SK-N-MC (cell line): ENCODE results near the gene NPAS2.

Source experiments
- DNase-seq: peaks from one replicate; pipeline ENCODE4 v3.0.0-alpha.2; 2011; ENCODE audit warnings: low read depth, low spot score
- H3K27ac ChIP-seq: fragments of 200-600 bp; sonication (generic); 2 replicates; pipeline ENCODE4 v1.5.1; 2016; ENCODE audit warnings: mixed run types
- H3K36me3 ChIP-seq: fragments of 200-600 bp; sonication (generic); 2 replicates; pipeline ENCODE4 v1.6.1; 2017; ENCODE audit warnings: antibody characterized with exemption, low read length, mixed read lengths; ENCODE audit not compliant: insufficient read depth
- H3K4me3 ChIP-seq: fragments of 200-600 bp; sonication (generic); 2 replicates; pipeline ENCODE4 v1.5.1; 2016
- H3K9ac ChIP-seq: fragments of 200-600 bp; sonication (generic); 2 replicates; pipeline ENCODE4 v1.8.0; 2017; ENCODE audit warnings: mixed run types, mixed read lengths; ENCODE audit not compliant: insufficient read length
- H3K9me3 ChIP-seq: fragments of 200-600 bp; sonication (generic); 2 replicates; pipeline ENCODE4 v1.6.1; 2017; ENCODE audit warnings: low read depth, mild to moderate bottlenecking, antibody characterized with exemption, low read length, moderate library complexity, mixed read lengths
- EZH2 ChIP-seq: fragments of 200-600 bp; sonication (generic); IDR thresholded peaks from one replicate; pipeline ENCODE4 v1.6.1; 2017; ENCODE audit warnings: antibody characterized with exemption
- FOXP2 ChIP-seq: optimal IDR thresholded peaks from 2 replicates; pipeline ENCODE3; 2011; ENCODE audit warnings: mild to moderate bottlenecking, moderate library complexity; ENCODE audit not compliant: insufficient read depth; ENCODE audit errors: extremely low read length, control extremely low read depth
- POLR2AphosphoS5 ChIP-seq: IDR thresholded peaks from 2 replicates; pipeline ENCODE4 v1.6.1; 2012; ENCODE audit warnings: mild to moderate bottlenecking, low read depth, low read length, borderline replicate concordance

The NPAS2 gene

DNA sequence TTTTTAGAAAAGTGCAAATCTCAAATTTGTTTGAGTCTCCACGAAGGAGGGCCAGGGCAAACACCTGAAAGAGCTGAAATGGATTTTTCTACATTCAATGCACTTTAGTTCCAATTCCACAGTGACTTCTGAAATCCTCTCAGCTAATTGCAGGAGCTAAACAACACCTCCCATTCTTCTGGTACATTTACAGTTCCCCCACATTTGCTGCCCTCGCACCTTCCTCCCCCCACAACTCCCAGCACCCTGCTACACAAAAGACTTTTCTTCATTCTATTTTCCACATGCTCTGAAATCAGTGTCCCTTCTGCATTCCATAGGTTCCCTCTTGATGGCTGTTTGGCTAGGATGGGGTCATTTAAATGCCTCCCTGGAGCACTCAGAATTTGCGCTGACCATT lies 5.9 kb upstream of the NPAS2 start:
- Histone ChIP-seq H3K9me3 (no peaks in the 10 kb centered on the region), H3K36me3 (no peaks in the 10 kb centered on the region), H3K9ac (no peak overlapping the region), H3K4me3 (no peak overlapping the region), H3K27ac (no peak overlapping the region)
- no peak for DNase-seq
- TF ChIP-seq POLR2AphosphoS5 (no peak), FOXP2 (no peak), EZH2 (no peak)

DNA sequence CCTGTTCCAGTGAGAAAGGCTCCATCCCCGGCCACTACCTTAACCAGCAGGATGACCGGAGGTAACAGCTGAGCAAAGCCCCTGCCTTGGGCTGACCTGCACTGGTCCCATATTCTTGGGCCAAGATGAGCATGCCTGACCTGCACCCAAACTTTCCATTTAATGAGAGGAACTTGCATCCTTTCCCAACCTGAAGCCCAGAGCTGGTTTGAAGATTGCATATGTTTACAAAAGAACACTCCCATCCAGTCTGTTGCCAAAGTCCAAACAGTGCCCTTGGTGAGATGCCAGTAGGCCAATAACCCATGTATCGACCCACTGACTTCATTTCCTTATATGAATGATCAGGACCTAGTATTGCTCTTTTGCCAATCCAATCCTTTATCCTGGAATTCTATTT lies 5.5 kb upstream of the NPAS2 start:
- H3K9ac ChIP-seq: no peak overlapping the region
- DNase-seq: no peak
- no peaks in the 10 kb centered on the region for H3K9me3 ChIP-seq
- no peak for TF ChIP-seq FOXP2
- no peak for TF ChIP-seq EZH2
- TF ChIP-seq POLR2AphosphoS5: no peak
- H3K4me3 ChIP-seq: no peak overlapping the region
- no peaks in the 10 kb centered on the region for H3K36me3 ChIP-seq
- H3K27ac ChIP-seq: no peak overlapping the region

DNA sequence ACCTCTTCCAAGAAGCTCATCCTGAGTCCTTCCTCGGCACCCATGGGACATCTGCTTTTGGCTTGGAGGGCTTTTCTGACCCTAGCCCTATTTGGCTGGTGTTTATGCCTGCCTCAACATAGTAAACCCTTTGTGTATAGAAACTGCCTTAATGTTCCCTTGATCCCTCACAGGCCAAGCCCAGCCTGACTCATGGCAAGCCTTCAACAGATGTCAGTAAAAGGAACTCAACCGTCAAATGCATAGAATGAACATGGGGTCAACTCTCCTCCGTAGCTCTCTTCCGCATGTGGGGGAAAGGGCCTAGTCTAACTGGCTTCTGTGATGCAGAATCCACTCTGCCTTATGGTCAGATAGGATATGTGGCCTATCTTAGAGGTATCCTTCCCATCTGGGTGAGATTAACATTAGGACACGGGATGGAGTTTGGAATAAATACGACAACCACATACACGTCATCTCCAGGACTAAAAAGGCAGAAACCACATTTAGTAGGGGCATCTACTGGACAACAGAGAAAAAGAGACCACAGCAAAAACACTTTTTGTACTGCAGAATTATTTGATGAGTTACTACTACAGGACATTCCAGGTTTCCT lies 2.5 kb upstream of the NPAS2 start:
- Histone ChIP-seq H3K4me3 (no peak overlapping the region), H3K9ac (no peak overlapping the region), H3K9me3 (no peaks in the 10 kb centered on the region), H3K36me3 (no peaks in the 10 kb centered on the region), H3K27ac (no peak overlapping the region)
- TF ChIP-seq EZH2 (no peak), FOXP2 (no peak), POLR2AphosphoS5 (no peak)
- no peak for DNase-seq

DNA sequence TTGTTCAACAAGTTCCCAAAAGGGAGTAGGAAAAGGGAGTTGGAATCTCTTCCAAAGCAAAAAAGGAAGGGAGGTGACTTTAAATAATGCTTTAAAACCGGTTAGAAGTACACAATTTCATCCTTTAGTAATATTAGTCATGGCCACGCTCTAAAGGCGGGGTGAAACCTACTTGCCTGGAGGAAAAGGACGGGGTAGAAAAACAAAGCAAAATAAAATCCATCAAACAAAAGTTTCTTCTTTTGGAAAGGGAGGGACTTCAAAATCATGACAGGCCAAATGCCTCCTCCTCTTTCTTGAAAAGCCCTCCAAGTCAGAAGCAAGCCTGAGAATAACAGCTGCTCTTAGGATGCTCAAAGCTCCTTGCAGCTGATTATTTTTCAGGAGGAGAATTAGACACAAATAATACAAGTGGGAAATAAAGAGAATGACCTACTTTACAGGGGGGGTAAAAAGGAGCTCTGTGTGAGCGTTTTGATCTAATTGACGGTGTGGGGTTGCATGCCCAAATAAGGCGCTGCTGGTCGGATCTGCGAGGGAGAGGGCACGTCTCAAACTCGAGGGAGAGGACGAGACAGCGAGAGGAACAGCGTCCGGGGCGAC lies 1.8 kb upstream of the NPAS2 start:
- Histone ChIP-seq H3K27ac (no peak overlapping the region), H3K9ac (no peak overlapping the region), H3K9me3 (no peaks in the 10 kb centered on the region), H3K36me3 (no peaks in the 10 kb centered on the region), H3K4me3 (no peak overlapping the region)
- TF ChIP-seq POLR2AphosphoS5: no peak
- no peak for DNase-seq

DNA sequence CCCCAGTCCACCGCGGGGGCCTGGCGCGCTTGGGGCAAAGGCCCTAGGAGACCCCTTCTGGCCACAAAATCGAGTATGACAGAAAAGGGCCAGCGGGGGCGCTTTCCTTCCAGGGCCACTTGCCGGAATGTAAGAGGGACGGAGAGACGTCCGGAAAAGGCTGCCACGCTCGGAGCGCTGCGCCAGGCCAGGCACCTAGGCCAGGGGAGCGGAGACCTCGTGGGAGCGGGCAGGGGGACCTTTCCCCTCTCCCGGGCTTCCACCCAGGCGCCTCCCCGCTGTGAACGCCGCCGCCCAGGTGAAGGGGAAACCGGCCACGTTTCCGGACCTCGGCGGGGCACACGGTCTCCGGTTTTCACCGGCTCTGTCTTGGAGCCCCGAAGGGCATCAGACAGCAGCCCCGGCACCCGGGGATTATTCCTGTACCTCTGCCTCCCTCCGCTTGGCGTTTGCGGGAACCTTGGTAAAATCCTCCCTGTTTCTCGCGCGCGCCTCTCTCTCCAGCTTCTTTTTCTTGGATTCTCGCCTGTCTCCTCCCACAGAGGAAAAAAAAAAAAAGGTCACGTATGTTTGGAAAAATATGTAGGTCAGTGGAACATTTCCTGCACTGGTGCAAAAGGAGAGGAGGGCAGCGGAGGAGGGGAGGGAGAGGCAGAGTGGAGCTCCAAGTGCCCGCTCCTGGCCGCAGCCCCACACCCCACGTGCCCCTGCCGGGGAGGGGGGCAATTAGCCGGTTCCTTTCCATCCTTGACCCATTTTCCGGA lies 1.2 kb upstream of the NPAS2 start:
- no peak for DNase-seq
- no peak overlapping the region for H3K9ac ChIP-seq
- no peaks in the 10 kb centered on the region for H3K9me3 ChIP-seq
- H3K36me3 ChIP-seq: no peaks in the 10 kb centered on the region
- TF ChIP-seq FOXP2 (no peak), POLR2AphosphoS5 (no peak), EZH2 (no peak)
- H3K4me3 ChIP-seq: peak overlapping the region; percentile 74
- H3K27ac ChIP-seq: no peak overlapping the region

- Histone ChIP-seq H3K4me3 (peak overlapping the region; percentile 82), H3K9me3 (no peaks in the 10 kb centered on the region), H3K27ac (no peak overlapping the region), H3K9ac (peak overlapping the region; percentile 68), H3K36me3 (no peaks in the 10 kb centered on the region)
- TF ChIP-seq FOXP2 (no peak), EZH2 (no peak), POLR2AphosphoS5 (no peak)
- DNase-seq: no peak
These were observed 259 bp downstream of the NPAS2 start for GRCh38 chr2:100820273-100820522.

DNA sequence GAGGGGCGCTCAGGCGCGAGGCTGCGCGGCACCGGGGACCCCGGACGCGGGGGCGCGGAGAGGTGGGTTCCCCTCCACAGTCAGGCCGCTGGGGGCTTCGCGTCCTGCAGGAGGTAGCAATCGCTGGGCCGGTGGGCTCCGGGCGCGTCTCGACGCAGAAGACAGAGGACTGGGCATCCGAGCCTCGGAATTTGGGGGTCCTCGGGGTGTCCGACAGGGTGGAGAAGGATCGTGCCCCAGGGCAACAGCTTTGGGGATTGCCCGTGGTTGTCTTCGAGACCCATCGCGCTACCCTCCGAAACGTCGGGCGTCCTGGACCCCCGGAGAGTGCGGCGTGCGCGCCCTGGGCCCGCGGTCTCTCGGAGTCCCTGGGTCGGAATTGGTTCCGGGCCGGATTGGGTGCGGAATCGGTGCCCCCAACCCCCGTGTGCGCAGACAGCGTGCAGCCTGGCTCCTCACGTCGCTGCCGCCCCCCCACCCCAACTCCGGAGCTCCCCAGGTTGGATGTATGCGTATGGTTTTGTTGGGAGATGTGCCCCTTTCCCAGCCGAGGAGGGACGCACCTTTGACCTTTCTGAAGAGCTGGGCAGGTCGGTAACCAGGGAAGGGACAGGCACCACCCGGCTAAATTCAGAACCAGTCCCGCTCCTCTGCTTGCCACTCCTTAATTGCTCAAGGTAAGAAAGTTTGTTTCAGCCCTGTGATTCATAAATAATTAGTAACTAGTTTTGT lies 750 bp downstream of the NPAS2 start:
- no peak for TF ChIP-seq EZH2
- TF ChIP-seq POLR2AphosphoS5: no peak
- TF ChIP-seq FOXP2: no peak
- no peaks in the 10 kb centered on the region for H3K9me3 ChIP-seq
- H3K4me3 ChIP-seq: peak overlapping the region; percentile 82
- H3K27ac ChIP-seq: no peak overlapping the region
- DNase-seq: no peak
- peak overlapping the region; percentile 68 for H3K9ac ChIP-seq
- H3K36me3 ChIP-seq: no peaks in the 10 kb centered on the region

DNA sequence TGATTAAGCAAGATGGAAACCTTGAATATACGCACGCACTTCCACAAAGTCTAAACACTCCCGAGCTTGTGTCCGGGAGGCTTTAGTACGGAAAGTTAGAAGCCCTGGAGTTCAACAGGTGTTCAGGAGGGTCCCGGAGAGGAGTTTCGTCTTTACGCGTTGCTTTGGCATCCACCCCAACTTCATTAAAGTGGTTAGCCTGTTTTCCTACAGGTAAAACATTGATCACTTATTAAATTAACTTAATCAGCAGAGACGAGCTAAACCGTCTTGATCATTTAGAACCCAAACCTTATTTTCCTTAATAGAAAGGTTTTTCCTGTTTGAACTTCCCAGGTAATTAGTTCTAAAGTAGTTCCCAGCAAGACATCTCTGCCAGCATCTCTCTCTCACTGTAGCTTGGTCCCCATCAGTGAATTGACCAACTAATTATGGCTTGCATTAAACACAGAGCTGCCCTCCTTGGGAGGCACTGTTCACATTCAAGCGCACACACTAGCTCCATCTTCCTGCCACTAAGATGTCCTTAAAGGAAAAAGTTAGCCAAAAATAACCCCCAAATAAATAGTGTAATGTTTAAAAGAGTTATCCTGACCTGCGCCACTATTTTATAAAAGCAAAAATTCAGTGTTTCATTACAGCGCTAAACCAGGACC lies 1.4 kb downstream of the NPAS2 start:
- Histone ChIP-seq H3K36me3 (no peaks in the 10 kb centered on the region), H3K9ac (no peak overlapping the region), H3K27ac (no peak overlapping the region), H3K9me3 (no peaks in the 10 kb centered on the region), H3K4me3 (peak overlapping the region; percentile 82)
- TF ChIP-seq EZH2 (no peak), POLR2AphosphoS5 (no peak), FOXP2 (no peak)
- DNase-seq: no peak
